ENCODE results near the gene SLPI. TPM values are rescaled to one million over a fixed set of nuclear protein-coding genes. Genes with fewer than 3 reads are reported as not detected.

The SLPI gene
- total RNA-seq, 1 experiment from 2014 or later, result 207 TPM

DNA sequence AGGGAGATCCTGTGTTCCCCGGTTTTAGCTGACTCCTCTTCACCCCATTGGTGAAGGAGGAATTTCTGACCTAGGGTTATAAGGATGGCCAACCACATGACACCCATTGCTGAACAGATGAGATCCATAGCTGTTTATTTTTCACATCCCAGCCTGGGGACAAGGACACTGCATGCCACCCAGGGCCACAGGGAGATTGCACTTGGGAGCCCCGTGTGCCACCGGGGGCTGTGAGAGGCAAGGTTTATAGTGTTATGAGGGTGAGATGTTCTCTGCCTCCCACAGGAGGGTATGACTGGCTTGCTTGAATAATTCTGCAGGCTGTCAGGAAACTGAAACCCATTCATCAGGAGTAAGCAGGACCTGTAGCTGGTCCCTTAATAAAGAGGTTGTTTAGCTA lies 14.7 kb upstream of the SLPI start:
- Histone ChIP-seq H3K79me2 (ENCODE audit: low read length) (no peaks in the 10 kb centered on the region), H3K27ac (ENCODE audit: low read length) (no peak overlapping the region), H2AFZ (ENCODE audit: low read length) (no peak overlapping the region), H3K9me3 (ENCODE audit: low read length) (no peaks in the 10 kb centered on the region), H3K36me3 (ENCODE audit: low read depth, low read length) (no peaks in the 10 kb centered on the region), H3K4me3 (ENCODE audit: low read length) (no peak overlapping the region), H3K4me2 (ENCODE audit: low read length) (no peak overlapping the region), H3K4me1 (ENCODE audit: insufficient read depth, low read length) (peaks cover 9% of the 10 kb centered on the region; the same call in 1 of the 2 replicates), H4K20me1 (ENCODE audit: low read length) (no peaks in the 10 kb centered on the region), H3K27me3 (ENCODE audit: low read length) (no peaks in the 10 kb centered on the region), H3F3A (ENCODE audit: low read length, unreplicated experiment) (no peaks in the 10 kb centered on the region), H3K9me2 (replicated peaks; ENCODE audit: low read length) (no peaks in the 10 kb centered on the region), H3K9ac (ENCODE audit: low read length) (no peak overlapping the region)
- no TSS peak for BruUV-seq (replicated peaks)
- no peak for DNase-seq
- no peak for TF ChIP-seq CTCF (conservative IDR thresholded peaks at IDR 0.05; ENCODE audit: low read depth, low read length)
- TF ChIP-seq EZH2phosphoT487 (IDR thresholded peaks at IDR 0.05; ENCODE audit: borderline replicate concordance, low read length), result no peak
- TF ChIP-seq EZH2 (IDR thresholded peaks at IDR 0.05; ENCODE audit: low read length, unreplicated experiment), result no peak
- ATAC-seq, result no peak
- intact Hi-C loops (cut with micrococcal nuclease), result no loop called here
- ChIA-PET POLR2A (ENCODE audit: unreplicated experiment) (no interaction called here), CTCF (no interaction called here)

GRCh38 chr20:45268531-45268930 lies 14.2 kb upstream of the SLPI start:
- no peak overlapping the region for H2AFZ ChIP-seq (ENCODE audit: low read length)
- H3K79me2 ChIP-seq (ENCODE audit: low read length), result no peaks in the 10 kb centered on the region
- no peak overlapping the region for H3K9ac ChIP-seq (ENCODE audit: low read length)
- H3K27ac ChIP-seq (ENCODE audit: low read length), result no peak overlapping the region
- H3F3A ChIP-seq (ENCODE audit: low read length, unreplicated experiment), result no peaks in the 10 kb centered on the region
- H3K4me1 ChIP-seq (ENCODE audit: insufficient read depth, low read length), result peaks cover 9% of the 10 kb centered on the region; the same call in 1 of the 2 replicates
- H3K36me3 ChIP-seq (ENCODE audit: low read depth, low read length), result no peaks in the 10 kb centered on the region
- ATAC-seq, result 0 out of 2 replicates have a peak, but pooled peaks have one; percentile 27
- intact Hi-C loops (cut with micrococcal nuclease), result no loop called here
- no peaks in the 10 kb centered on the region for H3K27me3 ChIP-seq (ENCODE audit: low read length)
- ChIA-PET CTCF (no interaction called here), POLR2A (ENCODE audit: unreplicated experiment) (interaction anchor here (0.5 kb wide), 1 partner anchor 14 kb away, joined by 3 read pairs; no protein-coding TSS in a partner anchor)
- H3K9me3 ChIP-seq (ENCODE audit: low read length), result no peaks in the 10 kb centered on the region
- no peak overlapping the region for H3K4me2 ChIP-seq (ENCODE audit: low read length)
- H4K20me1 ChIP-seq (ENCODE audit: low read length), result no peaks in the 10 kb centered on the region
- H3K9me2 ChIP-seq (replicated peaks; ENCODE audit: low read length), result no peaks in the 10 kb centered on the region
- peak; percentile 31 for DNase-seq
- no TSS peak for BruUV-seq (replicated peaks)
- H3K4me3 ChIP-seq (ENCODE audit: low read length), result no peak overlapping the region
- no peak for TF ChIP-seq EZH2 (IDR thresholded peaks at IDR 0.05; ENCODE audit: low read length, unreplicated experiment)
- no peak for TF ChIP-seq EZH2phosphoT487 (IDR thresholded peaks at IDR 0.05; ENCODE audit: borderline replicate concordance, low read length)
- no peak for TF ChIP-seq CTCF (conservative IDR thresholded peaks at IDR 0.05; ENCODE audit: low read depth, low read length)

- Histone ChIP-seq H3K9me2 (replicated peaks; ENCODE audit: low read length) (no peaks in the 10 kb centered on the region), H3K4me3 (ENCODE audit: low read length) (no peak overlapping the region), H3K27ac (ENCODE audit: low read length) (no peak overlapping the region), H3K27me3 (ENCODE audit: low read length) (no peaks in the 10 kb centered on the region), H3K79me2 (ENCODE audit: low read length) (no peaks in the 10 kb centered on the region), H4K20me1 (ENCODE audit: low read length) (no peaks in the 10 kb centered on the region), H3K9me3 (ENCODE audit: low read length) (no peaks in the 10 kb centered on the region), H3K4me2 (ENCODE audit: low read length) (peak overlapping the region; percentile 4; the same call in 1 of the 2 replicates), H3K36me3 (ENCODE audit: low read depth, low read length) (no peaks in the 10 kb centered on the region), H3K4me1 (ENCODE audit: insufficient read depth, low read length) (peaks cover 9% of the 10 kb centered on the region; the same call in 1 of the 2 replicates), H2AFZ (ENCODE audit: low read length) (no peak overlapping the region), H3K9ac (ENCODE audit: low read length) (no peak overlapping the region), H3F3A (ENCODE audit: low read length, unreplicated experiment) (no peaks in the 10 kb centered on the region)
- CTCF ChIA-PET, result no interaction called here
- no TSS peak for BruUV-seq (replicated peaks)
- TF ChIP-seq EZH2 (IDR thresholded peaks at IDR 0.05; ENCODE audit: low read length, unreplicated experiment), result no peak
- POLR2A ChIA-PET (ENCODE audit: unreplicated experiment), result no interaction called here
- DNase-seq (peak; percentile 19), ATAC-seq (peak; percentile 76)
- intact Hi-C loops (cut with micrococcal nuclease), result no loop called here
Observed at GRCh38 chr20:45266977-45267376, 12.6 kb upstream of the SLPI start.
